Activated B cell treated with CpG ODN at 0.5 μM for 24 hours (primary cell): ENCODE results near the gene CD151. TPM values are rescaled to one million over a fixed set of nuclear protein-coding genes. Genes with fewer than 3 reads are reported as not detected.

ENCODE experiments used
- ATAC-seq: fragments of 200-7000 bp; cut with Tn5 transposase; one replicate; pipeline ENCODE4 v1.10.0; 2021; ENCODE audit warnings: low read depth, mild to moderate bottlenecking, moderate library complexity
- CTCF ChIA-PET: fragments of 350-600 bp; sonication (Branson Sonifier 250); formaldehyde crosslinking; loops from one replicate; lab custom pipeline; 2021; ENCODE audit warnings: antibody characterized with exemption; lab: Charles Lee
- POLR2A ChIA-PET: fragments of 350-600 bp; sonication (Branson Sonifier 250); formaldehyde crosslinking; loops from one replicate; lab custom pipeline; 2021; ENCODE audit warnings: antibody characterized with exemption; lab: Charles Lee
- DNase-seq: peaks from one replicate; pipeline ENCODE4 v3.0.0; 2022
- H3K27ac Mint-ChIP-seq: one replicate; pipeline ENCODE4 v1.8.0; 2020; ENCODE audit warnings: mixed read lengths
- H3K27me3 Mint-ChIP-seq: one replicate; pipeline ENCODE4 v1.8.0; 2021; ENCODE audit warnings: mixed read lengths
- H3K36me3 Mint-ChIP-seq: one replicate; pipeline ENCODE4 v1.8.0; 2021; ENCODE audit warnings: low read depth, mixed read lengths
- H3K4me1 Mint-ChIP-seq: one replicate; pipeline ENCODE4 v1.8.0; 2021; ENCODE audit warnings: mixed read lengths
- H3K4me3 Mint-ChIP-seq: one replicate; pipeline ENCODE4 v1.8.0; 2020; ENCODE audit warnings: mild to moderate bottlenecking, mixed read lengths
- H3K9me3 Mint-ChIP-seq: one replicate; pipeline ENCODE4 v1.8.0; 2020; ENCODE audit warnings: mixed read lengths
- intact Hi-C: fragments of 100-400 bp; cut with micrococcal nuclease; formaldehyde crosslinking; loops from one replicate; pipeline ENCODE4 v1.15.1; 2024
- total RNA-seq: library from RNA; stranded (reverse); gene quantifications from 2 replicates; pipeline ENCODE4 v1.2.3, GENCODE V29; 2022
- TF ChIP-seq, protein P1 (sequence below): fragments of 200-600 bp; IDR thresholded peaks from one replicate; pipeline ENCODE4 v1.8.0; 2022; ENCODE audit warnings: antibody characterized with exemption, mild to moderate bottlenecking

Gene CD151
- total RNA-seq, 1 donor from 2014 or later: 14.4 TPM

DNA sequence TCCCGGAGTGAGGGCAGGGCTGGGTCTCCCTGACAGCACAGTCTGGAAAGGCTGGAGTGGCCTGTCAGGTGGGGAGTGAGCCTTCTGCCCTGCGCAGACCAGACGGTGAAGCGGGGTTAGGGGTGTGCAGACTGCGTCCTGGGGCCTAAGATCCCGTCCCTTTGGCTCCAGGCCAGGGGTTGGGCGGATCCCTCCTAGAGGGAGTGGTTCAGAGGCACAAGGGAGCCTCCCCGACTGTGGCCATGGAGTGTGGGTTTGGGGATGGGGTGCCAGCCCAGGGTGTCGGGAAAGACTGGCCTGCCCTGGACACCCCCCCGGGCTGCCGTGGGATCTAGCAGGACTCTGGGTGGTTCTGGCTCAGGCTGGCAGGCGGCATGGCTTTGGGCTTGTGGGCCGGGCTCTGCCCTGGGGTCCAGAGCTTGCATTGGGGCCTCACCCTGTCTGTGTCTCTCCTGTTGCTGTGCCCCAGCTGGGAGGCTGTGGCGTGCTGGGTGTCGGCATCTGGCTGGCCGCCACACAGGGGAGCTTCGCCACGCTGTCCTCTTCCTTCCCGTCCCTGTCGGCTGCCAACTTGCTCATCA is 29.4 kb downstream of the CD151 start:
- H3K4me1 Mint-ChIP-seq: no peaks in the 10 kb centered on the region
- no peak for DNase-seq
- H3K36me3 Mint-ChIP-seq: no peaks in the 10 kb centered on the region
- TF ChIP-seq, protein P1, sequence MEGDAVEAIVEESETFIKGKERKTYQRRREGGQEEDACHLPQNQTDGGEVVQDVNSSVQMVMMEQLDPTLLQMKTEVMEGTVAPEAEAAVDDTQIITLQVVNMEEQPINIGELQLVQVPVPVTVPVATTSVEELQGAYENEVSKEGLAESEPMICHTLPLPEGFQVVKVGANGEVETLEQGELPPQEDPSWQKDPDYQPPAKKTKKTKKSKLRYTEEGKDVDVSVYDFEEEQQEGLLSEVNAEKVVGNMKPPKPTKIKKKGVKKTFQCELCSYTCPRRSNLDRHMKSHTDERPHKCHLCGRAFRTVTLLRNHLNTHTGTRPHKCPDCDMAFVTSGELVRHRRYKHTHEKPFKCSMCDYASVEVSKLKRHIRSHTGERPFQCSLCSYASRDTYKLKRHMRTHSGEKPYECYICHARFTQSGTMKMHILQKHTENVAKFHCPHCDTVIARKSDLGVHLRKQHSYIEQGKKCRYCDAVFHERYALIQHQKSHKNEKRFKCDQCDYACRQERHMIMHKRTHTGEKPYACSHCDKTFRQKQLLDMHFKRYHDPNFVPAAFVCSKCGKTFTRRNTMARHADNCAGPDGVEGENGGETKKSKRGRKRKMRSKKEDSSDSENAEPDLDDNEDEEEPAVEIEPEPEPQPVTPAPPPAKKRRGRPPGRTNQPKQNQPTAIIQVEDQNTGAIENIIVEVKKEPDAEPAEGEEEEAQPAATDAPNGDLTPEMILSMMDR: no peak
- no peaks in the 10 kb centered on the region for H3K9me3 Mint-ChIP-seq
- ChIA-PET POLR2A (no interaction called here), CTCF (no interaction called here)
- intact Hi-C loops: loop anchor here (10.0 kb wide), 1 partner anchor 623 kb away; the partner anchor contains the start of gene MOB2
- no peak for ATAC-seq
- H3K27ac Mint-ChIP-seq: no peak overlapping the region
- no peaks in the 10 kb centered on the region for H3K27me3 Mint-ChIP-seq
- no peak overlapping the region for H3K4me3 Mint-ChIP-seq

DNA sequence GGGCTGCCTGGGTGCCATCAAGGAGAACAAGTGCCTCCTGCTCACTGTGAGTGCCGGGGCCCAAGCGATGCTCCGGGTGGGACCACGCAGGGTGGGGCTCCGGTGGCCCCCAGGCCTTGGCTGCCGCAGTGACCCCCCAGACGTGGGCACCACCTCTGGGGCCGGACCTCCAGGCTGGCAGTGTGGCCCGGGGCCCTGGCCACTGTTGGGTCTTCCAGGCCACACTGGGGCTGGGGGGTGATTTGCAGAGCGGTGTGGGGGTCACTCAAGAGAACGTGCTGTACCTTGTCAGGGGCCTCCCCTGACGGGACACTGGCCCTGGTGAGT is 29.9 kb downstream of the CD151 start:
- POLR2A ChIA-PET: no interaction called here
- Mint-ChIP-seq H3K27me3 (no peaks in the 10 kb centered on the region), H3K4me3 (no peak overlapping the region), H3K9me3 (no peaks in the 10 kb centered on the region), H3K4me1 (no peaks in the 10 kb centered on the region), H3K27ac (no peak overlapping the region), H3K36me3 (no peaks in the 10 kb centered on the region)
- DNase-seq: no peak
- no peak for ATAC-seq
- TF ChIP-seq, protein P1: no peak
- CTCF ChIA-PET: no interaction called here
- intact Hi-C loops: loop anchor here (10.0 kb wide), 1 partner anchor 622 kb away; the partner anchor contains the start of gene MOB2

DNA sequence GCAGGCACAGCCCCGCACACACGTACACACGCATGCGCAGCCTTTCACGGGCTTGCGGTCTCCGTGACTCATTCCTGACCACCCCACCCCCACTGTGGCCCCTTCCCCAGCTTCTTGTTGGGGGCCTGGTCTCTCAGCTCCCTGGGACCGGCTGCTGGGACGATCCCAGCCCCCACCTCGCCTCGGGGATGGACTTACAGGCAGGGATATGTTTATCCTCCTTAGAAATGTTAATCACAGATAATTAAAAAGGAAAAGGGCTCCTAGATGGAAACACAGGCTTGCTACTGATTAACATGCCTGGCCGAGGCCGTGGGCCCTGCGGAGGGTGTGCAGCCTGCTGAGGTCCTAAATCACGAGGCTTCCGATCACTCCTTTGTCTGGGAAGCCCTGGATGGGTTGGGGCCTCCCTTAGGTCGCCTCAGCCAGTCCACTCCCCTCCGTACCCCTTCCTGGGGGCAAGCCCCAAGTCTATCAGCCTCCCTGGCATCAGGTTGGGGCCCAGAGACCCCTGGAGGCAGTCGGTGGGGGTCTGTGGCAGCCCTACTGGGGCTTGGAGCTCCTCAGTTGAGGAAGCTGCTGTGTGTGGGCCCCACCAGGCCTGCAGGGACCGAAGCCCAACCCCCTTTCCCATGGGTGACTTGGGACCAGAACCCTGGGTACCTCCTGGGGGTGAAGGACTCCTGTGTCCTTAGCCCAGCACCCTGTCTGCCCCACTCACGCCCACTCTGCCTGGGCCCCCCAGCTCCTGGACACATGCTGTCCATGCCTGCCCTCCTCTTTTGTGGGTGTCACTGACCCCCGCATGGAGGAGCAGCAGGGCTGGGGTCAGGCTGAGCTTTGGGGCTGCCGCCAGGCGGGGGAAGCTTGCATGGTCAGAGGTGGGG is 30.5 kb downstream of the CD151 start:
- H3K27me3 Mint-ChIP-seq: no peaks in the 10 kb centered on the region
- DNase-seq (no peak), ATAC-seq (no peak)
- POLR2A ChIA-PET: no interaction called here
- H3K27ac Mint-ChIP-seq: no peak overlapping the region
- H3K36me3 Mint-ChIP-seq: peaks cover 1% of the 10 kb centered on the region
- CTCF ChIA-PET: no interaction called here
- H3K4me3 Mint-ChIP-seq: no peak overlapping the region
- TF ChIP-seq, protein P1: no peak
- H3K4me1 Mint-ChIP-seq: no peaks in the 10 kb centered on the region
- intact Hi-C loops: loop anchor here (10.0 kb wide), 1 partner anchor 622 kb away; the partner anchor contains the start of gene MOB2
- no peaks in the 10 kb centered on the region for H3K9me3 Mint-ChIP-seq

DNA sequence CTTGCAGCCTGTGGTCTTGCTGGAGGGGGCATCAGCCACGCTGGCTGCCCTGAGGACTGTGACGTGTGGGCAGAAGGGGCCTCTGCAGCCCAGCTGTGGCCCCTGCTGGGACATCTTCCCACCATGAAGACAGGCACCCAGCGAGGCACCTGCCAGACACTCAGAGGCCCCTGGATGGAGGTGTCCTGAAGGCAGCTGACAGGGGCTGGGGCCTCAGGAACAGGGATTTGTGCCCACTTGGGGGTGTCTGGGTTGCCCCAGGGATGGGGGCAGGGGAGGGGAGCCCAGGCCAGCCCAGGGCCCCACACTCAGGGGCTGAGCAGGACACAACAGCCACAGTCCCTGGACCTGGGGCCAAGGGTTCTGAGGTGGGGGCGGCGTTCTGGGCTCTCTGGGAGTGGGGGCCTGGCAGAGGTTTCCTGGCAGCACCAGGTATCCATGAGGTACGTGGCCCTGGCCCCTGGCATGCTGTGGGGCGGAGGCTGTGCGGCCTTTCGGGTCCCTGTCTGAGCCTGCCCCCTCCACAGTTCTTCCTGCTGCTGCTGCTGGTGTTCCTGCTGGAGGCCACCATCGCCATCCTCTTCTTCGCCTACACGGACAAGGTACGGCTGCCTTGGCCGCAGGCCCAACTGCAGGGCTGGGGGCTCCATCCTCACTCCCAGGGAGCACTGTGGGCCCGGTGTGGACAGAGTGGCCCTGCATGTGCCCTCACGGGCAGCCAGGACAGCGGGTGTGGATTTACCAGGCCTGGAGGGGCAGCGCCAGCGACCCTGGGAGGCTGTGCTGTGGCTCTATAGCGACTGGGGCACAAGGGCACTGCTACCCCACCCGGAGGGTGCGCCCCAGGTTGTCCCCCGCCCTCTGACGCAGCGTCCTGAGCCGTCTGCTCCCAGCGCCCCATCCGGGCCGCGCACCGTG is 31.4 kb downstream of the CD151 start:
- Mint-ChIP-seq H3K27ac (no peak overlapping the region), H3K9me3 (no peaks in the 10 kb centered on the region), H3K4me3 (no peak overlapping the region), H3K27me3 (no peaks in the 10 kb centered on the region), H3K4me1 (no peaks in the 10 kb centered on the region), H3K36me3 (peaks cover 4% of the 10 kb centered on the region)
- intact Hi-C loops: loop anchor here (10.0 kb wide), 1 partner anchor 621 kb away; the partner anchor contains the start of gene MOB2
- TF ChIP-seq, protein P1: no peak
- POLR2A ChIA-PET: interaction anchor here (0.9 kb wide), 1 partner anchor 625 kb away, joined by 3 read pairs; no protein-coding TSS in a partner anchor
- no peak for ATAC-seq
- no peak for DNase-seq
- CTCF ChIA-PET: no interaction called here
